Measurements from ENCODE around the gene AP4E1. TPM values are rescaled to one million over a fixed set of nuclear protein-coding genes. Genes with fewer than 3 reads are reported as not detected.

The AP4E1 gene
- total and polyA plus RNA-seq, 2 of the 4 experiments (the other 2 are of a cell fraction) = 3.1 to 6.8 TPM

GRCh38 chr15:50973605-50974004 is 65.1 kb downstream of the AP4E1 start:
- Histone ChIP-seq H2AK9ac (replicated peaks; ENCODE audit: low read depth, low read length, poor library complexity) (no peak overlapping the region), H3K9me1 (ENCODE audit: insufficient read depth, low read length) (peaks cover 3% of the 10 kb centered on the region; the same call in 1 of the 2 replicates), H3K4me3 (ENCODE audit: insufficient read depth, low read depth, low read length) (no peak overlapping the region), H3K9ac (ENCODE audit: low read depth, low read length) (no peak overlapping the region), H2BK20ac (ENCODE audit: low read depth, low read length) (no peak overlapping the region), H3K4ac (ENCODE audit: low read depth, low read length) (no peak overlapping the region), H3K27me3 (ENCODE audit: control insufficient read depth, insufficient read depth, low read length) (no peaks in the 10 kb centered on the region), H3K27ac (ENCODE audit: insufficient read depth, low read length) (no peak overlapping the region), H3K9me3 (ENCODE audit: control insufficient read depth, insufficient read depth, low read length) (peaks cover 4% of the 10 kb centered on the region), H3K23ac (ENCODE audit: low read depth, low read length) (no peak overlapping the region), H2BK5ac (ENCODE audit: low read depth, low read length, poor library complexity, severe bottlenecking) (no peak overlapping the region), H4K8ac (ENCODE audit: low read depth in 2 of 2, low read length in 2 of 2) (no peak overlapping the region), H3K79me1 (ENCODE audit: low read depth in 1 of 2, low read length in 2 of 2) (peaks cover 7% of the 10 kb centered on the region in 2 experiments; a peak in 3 of 4 replicates), H4K91ac (ENCODE audit: insufficient read depth, low read depth, low read length) (no peak overlapping the region), H2AK5ac (ENCODE audit: low read depth, low read length) (no peak overlapping the region), H2AFZ (replicated peaks; ENCODE audit: low read length, poor library complexity) (no peak overlapping the region), H3K4me1 (ENCODE audit: control insufficient read depth, insufficient read depth, low read length) (no peaks in the 10 kb centered on the region), H2BK15ac (ENCODE audit: low read depth, low read length) (no peak overlapping the region), H2BK120ac (ENCODE audit: low read depth, low read length) (no peak overlapping the region), H3K4me2 (ENCODE audit: low read depth, low read length) (no peak overlapping the region), H4K5ac (ENCODE audit: low read depth, low read length) (no peak overlapping the region), H3K18ac (ENCODE audit: low read depth, low read length) (no peak overlapping the region), H3K14ac (replicated peaks; ENCODE audit: low read depth, low read length) (no peak overlapping the region), H3K36me3 (ENCODE audit: control insufficient read depth, insufficient read depth, low read length) (peaks cover 15% of the 10 kb centered on the region; the same call in 1 of the 2 replicates), H4K20me1 (ENCODE audit: insufficient read depth, low read length) (no peaks in the 10 kb centered on the region), H3K56ac (ENCODE audit: extremely low read depth, insufficient read depth, low read length) (no peak overlapping the region)
- no TSS peak for BruUV-seq (replicated peaks)
- ChIA-PET CTCF (no interaction called here), POLR2A (ENCODE audit: unreplicated experiment) (no interaction called here)
- in situ Hi-C loops (cut with MboI; ENCODE audit: low sequenced_read_pairs) = no loop called here
- no peak for ATAC-seq (ENCODE audit: low read depth)
- no peak for DNase-seq
- dilution Hi-C loops (cut with HindIII; ENCODE audit: low sequenced_read_pairs, unreplicated experiment) = no loop called here
- no CpG with 5 or more reads among the region's 4 CpGs for WGBS, 2 experiments (ENCODE audit: extremely low coverage in 2 of 2, insufficient read length in 1 of 2)
- no peak for TF ChIP-seq RAD21 (IDR thresholded peaks at IDR 0.05; ENCODE audit: low read length)
- no peak for TF ChIP-seq MAFK (IDR thresholded peaks at IDR 0.05; ENCODE audit: low read depth, low read length)
- no peak for TF ChIP-seq FOS (IDR thresholded peaks at IDR 0.05; ENCODE audit: low read depth, low read length)
- TF ChIP-seq SMC3 (IDR thresholded peaks at IDR 0.05; ENCODE audit: low read depth, low read length) = no peak
- no peak for TF ChIP-seq RFX5 (IDR thresholded peaks at IDR 0.05; ENCODE audit: low read depth, low read length)
- intact Hi-C loops (cut with micrococcal nuclease) = no loop called here

Measured in IMR-90 (cell line).